NCI-H2107 treated with DMSO at 0.1 percent for 48 hours (cell line): Measurements from ENCODE around the gene SLC28A1.

Source experiments
- DNase-seq: peaks from one replicate; lab custom pipeline; 2025; ENCODE audit not compliant: unreplicated experiment; lab: John Stamatoyannopoulos, UW

Gene SLC28A1

GRCh38 chr15:84988909-84989644 lies 104.6 kb downstream of the SLC28A1 start:
- DNase-seq = no peak

- DNase-seq = no peak
Measured at GRCh38 chr15:84990507-84990906, 106.0 kb downstream of the SLC28A1 start.

DNA sequence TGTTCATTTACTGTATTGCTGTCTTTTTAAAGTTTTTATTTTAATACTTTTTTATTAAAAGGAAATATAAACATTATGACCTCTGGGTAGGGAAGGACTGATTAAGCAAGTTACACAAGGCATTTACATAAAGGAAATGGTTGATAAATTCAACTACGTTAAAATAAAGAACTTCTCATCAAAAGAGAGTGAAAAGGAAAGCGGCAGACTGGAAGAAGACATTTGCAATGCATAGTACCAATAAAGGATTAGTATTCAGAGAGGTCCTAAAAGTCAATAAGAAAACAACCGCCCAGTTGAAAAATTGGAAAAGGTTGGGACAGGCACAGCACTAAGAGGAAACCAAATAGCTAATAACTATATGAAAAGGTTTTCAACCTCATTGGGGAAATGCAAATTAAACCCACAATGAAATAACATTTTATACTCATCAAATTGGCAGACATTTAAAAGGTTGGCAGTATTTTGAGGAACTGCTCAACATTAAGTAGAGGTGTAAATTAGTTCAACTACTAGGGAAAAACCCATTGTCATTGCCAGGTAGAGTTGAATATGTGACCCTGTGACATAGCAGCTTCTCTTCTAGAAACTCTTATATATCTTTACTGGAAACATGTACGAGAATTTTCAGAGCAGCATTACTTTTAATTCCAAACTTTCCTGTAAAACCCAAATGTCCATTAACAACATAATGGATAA lies 106.7 kb downstream of the SLC28A1 start:
- DNase-seq = no peak

DNA sequence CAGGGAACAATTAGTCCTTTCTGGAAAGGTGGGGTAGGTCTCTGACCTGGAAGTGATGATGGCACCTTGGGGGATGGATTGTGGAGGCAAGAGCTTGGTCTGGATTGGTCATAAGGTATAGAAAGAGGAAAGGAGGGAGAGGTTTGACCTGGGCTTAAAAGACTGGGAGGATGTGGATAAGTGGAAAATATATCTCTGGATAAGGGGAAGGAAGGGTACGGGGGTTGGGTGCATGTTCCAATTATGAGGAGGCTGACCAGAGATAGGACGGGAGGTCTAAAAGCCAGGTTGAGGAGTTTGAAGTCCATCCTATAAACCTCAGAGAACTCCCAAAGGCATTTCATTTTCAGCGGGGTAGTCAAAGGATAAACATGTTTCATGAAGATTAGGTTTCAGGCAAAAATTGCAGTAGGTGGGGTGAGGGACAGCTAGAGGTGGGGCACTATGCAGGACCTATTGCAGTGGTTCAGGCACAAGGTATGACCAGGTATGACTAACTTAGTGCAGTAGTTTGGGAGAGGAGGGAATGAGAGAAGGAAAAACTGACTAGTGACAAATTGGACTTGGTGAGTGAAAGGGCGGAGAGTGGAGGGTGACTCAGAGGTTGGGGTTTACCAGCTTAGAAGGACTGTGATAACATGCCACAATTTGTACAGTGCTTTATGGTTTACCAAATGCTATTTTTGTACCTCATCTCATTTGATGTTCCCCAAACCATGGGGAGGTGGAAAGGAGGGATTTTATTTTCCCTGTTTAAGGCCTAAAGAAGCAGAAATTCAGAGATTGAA lies 107.9 kb downstream of the SLC28A1 start:
- no peak for DNase-seq
